SK-N-MC (cell line): ENCODE results near the gene CARMIL1.

Experiments used
- EZH2 ChIP-seq: fragments of 200-600 bp; sonication (generic); IDR thresholded peaks from one replicate; pipeline ENCODE4 v1.6.1; 2017; ENCODE audit warnings: antibody characterized with exemption
- POLR2AphosphoS5 ChIP-seq: IDR thresholded peaks from 2 replicates; pipeline ENCODE4 v1.6.1; 2012; ENCODE audit warnings: mild to moderate bottlenecking, low read depth, low read length, borderline replicate concordance

DNA sequence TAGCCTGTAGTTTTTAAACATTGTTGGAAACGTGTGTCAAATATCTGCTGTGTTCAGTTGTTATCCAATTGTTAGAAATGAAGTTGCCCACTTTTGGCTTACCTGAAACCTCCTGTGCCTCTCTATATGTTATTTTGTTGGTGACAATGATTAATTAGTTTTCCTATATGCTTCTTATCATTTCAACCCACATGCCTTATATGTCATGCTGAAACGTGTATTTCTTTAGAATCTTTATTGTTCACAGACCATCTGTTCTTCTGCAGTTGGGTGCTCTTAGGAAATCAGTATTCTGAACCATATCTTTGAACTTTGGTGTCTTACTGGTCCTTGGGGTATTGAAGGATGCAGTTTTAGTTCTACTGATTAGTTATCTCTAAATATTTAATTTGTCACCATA is 281.7 kb downstream of the CARMIL1 start:
- TF ChIP-seq POLR2AphosphoS5 (no peak), EZH2 (no peak)
